IMR-90 (cell line): Measurements from ENCODE around the gene CC2D2B.

Source experiments
- CTCF ChIP-seq: conservative IDR thresholded peaks from 2 replicates; pipeline ENCODE4 v1.5.1; 2012; ENCODE audit warnings: mild to moderate bottlenecking, low read depth, low read length, improper control_type of control experiment
- POLR2A ChIP-seq: IDR thresholded peaks from 2 replicates; pipeline ENCODE4 v1.6.1; 2012; ENCODE audit warnings: mild to moderate bottlenecking, low read depth, low read length

GRCh38 chr10:95876756-95877155 lies 31.0 kb upstream of the CC2D2B start:
- no peak for TF ChIP-seq POLR2A
- TF ChIP-seq CTCF: no peak
